Stimulated activated CD4-positive, alpha-beta T cell treated with anti-CD3 and anti-CD28 coated beads, Interleukin-4, amount 100 ng/mL, for 4 hours (primary cell): ENCODE measurements around the gene ANKRD63.
A peak's percentile ranks its signal among the peaks of the same experiment; 100 is the strongest.

ENCODE experiments used
- DNase-seq, 2 experiments: peaks; one replicate each; pipeline ENCODE4 v3.0.0-alpha.2; 2020

The ANKRD63 gene, protein sequence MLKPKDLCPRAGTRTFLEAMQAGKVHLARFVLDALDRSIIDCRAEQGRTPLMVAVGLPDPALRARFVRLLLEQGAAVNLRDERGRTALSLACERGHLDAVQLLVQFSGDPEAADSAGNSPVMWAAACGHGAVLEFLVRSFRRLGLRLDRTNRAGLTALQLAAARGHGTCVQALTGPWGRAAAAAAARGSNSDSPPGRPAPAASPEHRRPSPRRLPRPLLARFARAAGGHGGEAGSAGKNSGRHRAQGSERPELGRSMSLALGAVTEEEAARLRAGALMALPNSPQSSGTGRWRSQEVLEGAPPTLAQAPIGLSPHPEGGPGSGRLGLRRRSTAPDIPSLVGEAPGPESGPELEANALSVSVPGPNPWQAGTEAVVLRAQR

DNA sequence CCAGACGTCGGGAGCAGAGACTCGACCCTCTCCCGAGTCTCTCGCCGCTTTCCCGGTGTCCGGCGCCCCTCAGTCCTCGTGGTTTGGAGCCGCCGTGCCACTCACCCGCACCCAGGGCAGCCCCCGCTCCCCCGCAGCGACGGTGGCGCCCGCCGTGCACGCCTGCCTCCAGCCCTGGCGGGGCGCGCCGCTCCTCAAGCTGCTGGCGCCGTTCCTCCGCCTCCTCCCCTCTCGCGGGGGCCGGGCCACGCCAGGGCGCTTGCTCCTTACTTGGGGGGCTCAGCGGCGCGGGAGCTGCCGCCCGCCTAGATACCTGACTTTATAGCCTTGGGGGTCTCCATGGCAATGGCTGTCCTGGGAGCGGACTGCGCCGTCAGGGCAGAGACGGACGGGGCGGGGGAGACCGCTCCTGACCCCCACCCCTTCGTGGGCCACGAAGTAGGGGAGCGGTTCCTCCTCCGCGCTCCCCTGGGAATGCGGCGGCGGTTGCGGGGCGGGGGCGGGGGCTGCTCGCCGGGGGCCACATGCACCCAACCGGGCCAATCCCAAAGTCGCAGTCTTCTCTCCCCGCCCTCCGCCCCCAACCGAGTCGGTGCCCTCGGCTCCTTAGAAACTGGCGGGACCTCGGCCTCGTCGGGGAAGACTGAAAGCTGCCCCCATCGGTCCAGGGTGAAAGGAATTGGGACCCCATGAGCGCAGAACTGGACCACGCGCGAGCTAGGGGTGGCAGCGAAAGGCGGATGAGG is at the start of gene ANKRD63:
TSS of gene ANKRD63 (minus strand) at position 196 of the 746 bp plus-strand sequence. CDS start 478 bp downstream, outside the sequence.
- DNase-seq, result peak; percentile 32 to 43

DNA sequence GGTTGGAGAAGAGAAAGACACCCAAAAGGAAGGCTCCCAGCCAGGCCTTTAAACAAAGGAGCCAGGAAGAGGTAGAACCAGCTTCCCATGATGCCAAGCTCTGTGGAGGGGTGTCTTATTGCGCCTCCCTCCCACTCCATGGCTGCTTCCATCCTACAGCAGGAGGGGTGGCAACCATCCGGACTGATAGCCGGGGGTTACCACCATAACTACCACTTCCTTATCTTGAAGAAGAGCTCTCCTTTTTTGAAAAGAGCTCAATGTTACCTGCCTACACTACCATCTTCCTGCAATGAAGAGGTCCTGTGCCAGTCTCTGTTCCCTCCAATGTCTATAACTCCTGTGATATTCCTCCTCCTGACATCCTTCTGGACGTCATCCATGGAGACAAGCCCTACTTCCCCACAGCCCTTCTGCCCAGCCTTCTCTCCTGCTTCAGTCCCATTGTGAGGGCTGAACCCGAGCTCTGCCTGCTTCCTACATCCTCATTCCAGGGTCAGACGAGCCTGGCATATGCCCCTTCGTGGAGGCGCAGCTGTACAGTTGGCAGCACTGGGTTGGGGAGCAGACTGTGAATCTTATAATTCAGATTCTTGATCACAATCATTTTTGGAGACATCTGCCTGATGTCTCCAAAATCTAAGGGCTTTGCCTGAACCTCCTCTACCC is 49.4 kb upstream of the ANKRD63 start:
- no peak for DNase-seq

DNA sequence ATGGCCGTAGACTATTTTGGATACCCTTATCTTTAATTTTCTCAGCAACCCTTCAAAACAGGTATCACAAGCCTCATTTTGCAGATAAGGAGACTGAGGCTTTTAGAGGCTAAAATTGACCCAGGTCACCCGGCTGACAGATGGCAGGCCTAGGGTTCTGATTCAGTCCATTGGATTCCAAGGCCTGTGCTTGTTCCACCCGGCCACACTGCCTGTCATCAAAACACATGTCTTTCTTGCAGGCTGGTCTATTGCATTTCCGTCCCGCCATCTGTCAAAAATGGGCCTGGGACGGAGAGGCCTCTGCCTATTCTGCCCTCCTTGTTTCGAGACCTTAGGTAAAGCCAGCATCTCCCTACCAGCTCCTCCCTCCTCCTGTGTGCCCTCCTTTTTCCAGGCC is 48.8 kb upstream of the ANKRD63 start:
- no peak for DNase-seq

DNA sequence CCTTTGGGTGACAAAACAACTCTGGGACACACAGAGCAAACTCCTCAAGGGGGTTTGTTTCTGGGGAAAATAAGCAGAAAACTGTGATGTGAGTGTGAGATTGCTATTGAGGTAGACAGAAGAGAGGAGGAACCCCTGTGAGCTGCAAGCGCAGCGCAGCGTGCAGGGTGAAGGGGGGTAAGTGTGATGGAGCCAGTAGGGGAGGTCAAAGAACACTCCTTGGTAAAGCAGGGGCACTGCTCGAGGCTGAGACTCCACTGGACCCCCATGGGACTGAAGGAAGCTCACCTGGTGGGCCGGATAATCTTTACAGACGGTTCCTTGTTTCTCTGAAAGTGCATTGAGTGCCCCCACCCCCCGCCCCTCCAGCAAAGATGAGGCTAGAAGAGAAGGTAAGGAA is 48.2 kb upstream of the ANKRD63 start:
- DNase-seq, result no peak

DNA sequence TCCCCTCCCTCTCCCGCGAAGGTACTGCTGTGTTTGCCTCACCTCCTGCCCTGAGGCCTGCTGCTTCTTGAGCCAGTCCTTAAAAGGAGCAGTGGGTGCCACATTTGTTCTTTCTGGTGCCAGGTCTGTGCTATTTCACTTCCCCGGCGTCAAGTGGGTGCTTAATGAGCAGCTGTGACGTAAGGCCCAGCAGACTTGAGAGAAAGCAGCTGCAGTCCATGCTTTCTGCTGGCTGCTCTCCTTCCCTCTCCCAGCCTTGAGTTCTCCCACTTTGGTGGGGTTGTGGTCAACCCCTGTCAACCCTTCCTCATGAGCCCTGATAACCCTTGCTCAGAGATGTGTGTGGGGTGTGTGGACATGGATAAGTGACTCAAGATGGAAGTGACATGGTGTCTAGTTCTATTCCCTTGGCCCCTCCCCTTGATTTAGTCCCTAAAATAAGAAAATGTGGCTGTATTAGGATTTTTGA is 47.5 kb upstream of the ANKRD63 start:
- DNase-seq, result no peak

DNA sequence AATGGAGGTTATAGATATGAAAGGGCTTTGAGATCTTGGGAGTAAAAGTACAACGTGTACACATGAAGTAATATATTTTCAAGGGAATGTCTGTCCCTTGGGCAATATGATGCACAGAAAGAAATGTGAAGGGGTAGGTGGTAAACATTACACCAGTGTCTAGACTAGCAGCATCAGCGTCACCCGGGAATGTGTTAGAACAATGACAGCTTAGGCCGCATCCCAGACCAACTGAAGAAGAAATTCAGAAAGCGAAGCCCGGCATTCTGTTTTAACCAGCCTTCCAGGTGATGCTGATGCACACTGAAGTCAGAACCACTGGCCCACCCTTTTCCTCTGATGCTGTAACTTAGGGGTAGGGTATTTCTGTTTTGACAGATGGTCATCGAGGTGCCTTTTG is 46.9 kb upstream of the ANKRD63 start:
- DNase-seq, result no peak

DNA sequence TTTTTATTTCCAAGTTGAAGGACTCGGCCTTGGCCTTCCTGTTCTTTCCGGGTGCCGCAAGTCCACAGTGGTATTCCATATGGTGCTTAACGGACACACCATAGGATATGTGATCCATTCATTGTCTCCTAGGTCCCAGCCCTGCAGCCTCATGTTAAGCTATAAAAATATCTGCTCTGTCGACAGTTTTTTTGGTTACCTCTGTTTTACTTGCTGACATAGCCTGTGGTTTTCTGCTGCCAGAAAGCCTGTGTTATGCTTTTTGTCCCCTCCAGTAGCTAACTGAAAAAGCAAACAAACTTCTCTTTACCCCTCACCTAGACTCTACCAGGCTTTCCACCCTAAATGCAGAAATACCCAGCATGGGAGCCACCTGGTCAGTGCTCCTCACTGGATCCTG is 45.9 kb upstream of the ANKRD63 start:
- DNase-seq, result no peak

DNA sequence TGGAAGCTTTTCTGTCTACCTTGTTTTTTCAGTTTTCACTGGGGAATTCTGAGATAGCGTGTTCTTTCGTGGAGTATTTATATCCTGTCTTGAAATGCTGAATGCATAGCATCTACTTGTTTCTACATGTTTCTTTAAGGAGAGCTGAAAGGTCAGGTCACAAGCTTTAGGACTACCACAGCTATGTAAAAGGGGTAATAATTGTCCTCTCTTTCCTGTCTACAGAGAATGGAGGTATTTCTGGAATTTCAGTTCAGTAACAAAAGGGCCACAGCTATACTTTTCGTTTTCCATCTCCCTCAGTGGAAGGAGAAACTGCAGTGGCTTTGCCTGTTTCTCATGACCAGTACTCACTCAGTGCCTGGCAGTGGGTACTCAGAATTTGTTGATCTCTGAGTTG is 45.3 kb upstream of the ANKRD63 start:
- DNase-seq, result no peak

DNA sequence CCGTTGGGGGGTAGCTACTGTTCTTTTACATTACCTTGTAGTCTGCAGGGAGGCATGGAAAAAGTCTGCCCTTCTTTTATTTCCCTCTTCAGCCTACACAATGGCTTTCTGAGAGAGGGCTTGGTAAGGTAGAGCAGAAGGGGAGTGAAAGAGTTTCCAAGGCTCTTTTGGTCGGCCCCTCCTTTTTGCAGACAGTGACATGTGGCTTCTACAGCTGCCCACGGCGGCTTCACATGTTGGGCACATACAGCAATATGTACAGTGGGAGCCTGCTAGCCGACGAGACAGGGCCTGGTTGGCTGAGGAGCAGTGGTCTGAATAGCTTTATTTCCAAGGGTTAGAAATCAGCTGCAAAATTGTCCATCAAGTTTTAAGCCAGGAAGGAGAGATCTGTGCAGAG is 44.6 kb upstream of the ANKRD63 start:
- DNase-seq, result no peak

DNA sequence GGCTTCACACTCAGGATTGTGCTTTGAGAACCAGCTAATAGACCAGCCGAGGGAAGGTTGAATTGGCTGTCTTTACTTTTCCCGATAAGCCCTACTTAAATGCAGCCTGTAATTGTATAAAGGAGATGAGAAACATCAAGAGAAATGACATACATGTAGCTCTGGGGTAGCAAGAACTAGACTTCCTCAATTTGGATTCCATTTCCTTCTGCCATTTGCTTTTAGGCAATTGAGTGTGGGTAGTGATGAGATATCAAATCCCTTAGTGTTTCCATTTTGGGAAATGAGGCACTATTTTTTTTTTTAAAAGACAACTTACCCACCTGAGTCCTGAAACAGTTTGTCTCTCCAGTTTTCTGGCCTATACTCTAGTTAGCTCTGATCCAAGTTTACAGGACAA is 42.8 kb upstream of the ANKRD63 start:
- DNase-seq, result no peak

DNA sequence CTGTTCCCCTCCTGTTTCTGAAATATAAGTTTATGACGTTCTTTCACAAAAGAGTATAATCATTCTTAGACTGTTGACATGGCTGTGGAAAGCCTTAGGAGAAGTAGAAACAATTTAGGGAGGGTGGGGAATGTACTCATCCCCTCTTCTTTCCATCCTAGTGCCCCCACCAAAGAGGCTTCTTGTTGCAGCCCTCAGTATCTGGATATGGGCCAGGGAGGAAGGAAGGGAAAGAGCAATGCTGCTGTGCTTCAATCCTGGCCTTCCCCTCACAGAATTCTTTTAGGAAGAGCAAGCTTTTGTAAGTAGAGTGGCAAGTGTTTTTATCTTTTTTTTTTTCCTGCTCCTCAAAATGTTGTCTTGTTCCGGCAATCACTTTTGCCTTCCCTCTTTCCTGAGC is 42.3 kb upstream of the ANKRD63 start:
- no peak for DNase-seq

DNA sequence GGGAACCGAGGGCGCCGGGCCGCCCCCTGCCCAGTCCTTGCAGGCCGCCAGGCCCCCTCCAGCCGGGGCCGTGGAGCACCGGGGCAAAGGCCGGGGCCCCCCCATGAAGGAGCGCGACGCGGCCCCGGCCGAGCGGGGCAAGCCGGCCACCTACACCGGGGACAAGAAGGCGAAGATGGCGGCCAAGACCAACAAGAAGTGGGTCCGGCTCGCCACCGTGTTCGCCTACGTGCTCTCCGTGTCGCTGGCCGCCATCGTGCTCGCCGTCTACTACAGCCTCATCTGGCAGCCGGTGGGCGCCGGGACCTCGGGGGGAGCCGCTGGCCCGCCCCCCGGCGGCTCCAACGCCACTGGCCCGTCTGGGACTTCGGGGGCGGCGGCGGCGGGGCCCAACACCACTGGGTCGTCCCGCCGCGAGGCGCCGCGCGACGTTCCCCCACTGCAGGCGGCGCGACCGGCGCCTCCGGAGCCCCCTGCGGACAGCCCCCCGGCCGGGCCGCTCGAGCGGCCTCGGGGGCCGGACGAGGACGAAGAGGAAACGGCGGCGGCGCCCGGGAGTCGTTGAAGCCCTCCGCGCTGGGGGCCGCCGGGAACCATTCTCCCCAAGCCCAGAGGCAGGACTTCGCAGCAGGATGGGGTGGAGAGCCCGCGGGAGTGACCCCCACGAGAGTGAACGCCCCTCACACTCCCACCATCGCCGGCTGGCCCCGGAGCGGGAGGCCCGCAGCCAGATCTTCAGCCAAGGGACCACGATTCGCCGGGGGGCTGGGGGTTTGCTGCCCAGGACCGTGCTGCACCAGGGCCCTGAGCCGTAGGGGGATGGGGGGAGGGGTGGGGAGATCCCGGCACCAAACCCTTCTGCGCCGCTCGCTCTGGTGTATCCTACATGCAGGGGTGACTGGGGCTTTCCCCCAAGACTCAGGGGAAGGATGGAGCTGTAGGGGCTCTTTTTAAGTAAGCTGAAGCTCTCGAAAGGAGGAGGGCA is 41.4 kb upstream of the ANKRD63 start:
- peak in 1 of 2 experiments; percentile 21 for DNase-seq

DNA sequence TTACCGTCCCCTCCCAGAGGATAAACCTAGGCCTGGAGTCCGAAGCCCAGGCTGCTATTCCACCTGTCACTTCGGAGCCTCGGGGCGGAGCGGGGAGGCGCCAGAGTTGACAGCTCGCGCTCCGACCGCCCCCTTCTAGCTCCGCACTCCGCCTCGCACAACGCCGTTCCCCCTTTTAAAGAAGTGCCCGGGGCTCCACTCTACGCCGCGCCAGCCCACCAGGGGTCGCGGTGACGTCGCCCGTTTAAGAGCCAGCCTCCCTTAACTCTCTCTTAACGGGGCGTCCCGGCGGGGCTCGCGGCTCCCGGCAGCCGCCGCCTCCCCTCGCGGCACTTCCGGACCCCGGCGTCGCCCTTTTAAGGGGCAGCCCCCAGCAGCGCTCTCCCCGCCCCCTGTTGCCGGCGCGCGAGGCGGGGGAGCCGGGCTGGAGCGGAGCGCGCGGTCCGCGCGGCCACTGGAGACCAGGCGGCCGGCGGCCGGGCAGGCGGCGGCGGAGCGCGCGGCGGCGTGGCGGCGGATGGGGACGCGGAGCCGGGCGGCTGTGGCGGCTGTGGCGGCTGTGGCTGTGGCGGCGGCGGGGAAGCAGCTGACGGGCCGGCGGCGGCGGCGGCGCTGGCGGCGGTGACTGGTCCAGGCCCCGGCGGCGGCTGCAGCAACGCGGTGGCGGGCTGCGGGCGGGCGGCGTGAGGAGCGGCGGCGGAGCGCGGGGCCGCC is 40.5 kb upstream of the ANKRD63 start, which contains the start of gene INAFM2:
TSS of gene INAFM2 (plus strand) at position 454 of the 714 bp plus-strand sequence. CDS start 364 bp downstream, outside the sequence.
- DNase-seq, result peak; percentile 87 to 91

DNA sequence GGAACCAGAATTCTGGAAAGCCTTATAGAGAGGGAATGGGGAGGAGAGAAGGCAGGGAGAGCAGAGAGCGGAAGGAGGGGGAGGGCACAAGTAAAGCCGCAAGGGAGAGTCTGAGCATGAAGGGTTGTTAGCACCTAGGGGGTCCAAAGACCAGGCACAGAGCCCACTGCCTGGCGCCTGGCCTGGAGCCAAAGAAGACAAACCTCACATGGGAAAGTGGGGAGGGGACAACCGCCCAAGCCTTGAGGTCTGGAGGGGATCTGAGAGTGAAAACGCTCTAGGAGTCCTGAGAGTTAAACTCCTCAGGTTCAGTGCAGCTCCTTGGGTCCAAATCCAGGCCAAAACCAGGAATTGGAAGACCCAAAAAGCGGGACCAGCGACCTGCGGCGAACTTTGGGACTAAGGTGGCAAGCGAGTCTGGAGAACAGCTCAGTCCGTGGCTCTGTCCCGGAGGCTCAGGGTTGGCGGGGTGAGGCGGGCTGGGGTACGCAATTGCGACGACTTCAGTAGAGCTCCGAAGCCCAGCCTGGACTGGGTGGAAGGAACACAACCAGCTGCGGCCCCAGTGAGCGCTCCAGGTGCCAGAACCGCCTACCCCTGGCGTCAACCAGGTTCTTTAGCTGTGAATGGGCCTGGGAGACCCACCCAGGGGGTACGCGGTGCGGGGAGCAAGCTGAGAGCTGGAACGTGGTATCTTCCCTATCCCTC is 39.8 kb upstream of the ANKRD63 start:
- no peak for DNase-seq

DNA sequence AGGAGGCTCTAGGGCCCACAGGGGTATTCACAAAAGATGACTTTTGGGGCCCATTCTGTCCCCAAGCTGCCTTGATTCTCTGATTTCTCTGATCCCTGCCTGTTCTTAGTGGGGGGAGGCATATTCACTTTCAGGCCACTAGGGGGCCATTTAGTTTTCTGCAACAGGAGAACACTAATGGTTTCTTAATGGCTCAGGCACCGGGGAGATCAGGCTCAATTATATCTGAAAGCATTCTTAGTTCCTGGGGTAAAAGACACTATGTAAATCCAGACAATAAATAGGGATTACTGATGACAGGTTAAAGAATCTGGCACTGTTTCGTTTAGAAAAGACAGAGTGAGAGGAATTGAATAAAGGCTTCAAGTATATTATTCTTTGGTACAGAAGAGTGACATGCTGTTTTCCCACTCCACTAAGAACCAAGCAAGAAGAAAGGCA is 38.1 kb upstream of the ANKRD63 start:
- DNase-seq, result peak in 1 of 2 experiments; percentile 46

DNA sequence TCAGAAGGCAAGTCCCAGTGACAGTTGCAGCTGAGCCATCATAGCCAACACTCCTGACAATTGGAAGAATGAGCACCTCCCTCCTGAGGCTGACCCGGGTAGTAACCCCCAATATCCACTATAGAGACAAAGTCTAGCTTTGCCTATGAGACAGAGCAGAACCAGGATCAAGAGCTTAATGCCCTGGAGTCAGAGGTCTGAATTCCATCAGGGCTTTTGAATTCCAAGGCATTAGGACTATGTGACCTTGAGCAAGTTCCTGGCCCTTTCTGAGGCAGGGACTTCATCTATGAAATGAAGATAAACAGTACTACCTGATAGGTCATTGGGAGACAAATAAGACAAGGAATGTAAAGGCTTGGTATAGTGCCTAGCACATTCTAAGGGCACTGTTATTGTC is 37.5 kb upstream of the ANKRD63 start:
- no peak for DNase-seq

DNA sequence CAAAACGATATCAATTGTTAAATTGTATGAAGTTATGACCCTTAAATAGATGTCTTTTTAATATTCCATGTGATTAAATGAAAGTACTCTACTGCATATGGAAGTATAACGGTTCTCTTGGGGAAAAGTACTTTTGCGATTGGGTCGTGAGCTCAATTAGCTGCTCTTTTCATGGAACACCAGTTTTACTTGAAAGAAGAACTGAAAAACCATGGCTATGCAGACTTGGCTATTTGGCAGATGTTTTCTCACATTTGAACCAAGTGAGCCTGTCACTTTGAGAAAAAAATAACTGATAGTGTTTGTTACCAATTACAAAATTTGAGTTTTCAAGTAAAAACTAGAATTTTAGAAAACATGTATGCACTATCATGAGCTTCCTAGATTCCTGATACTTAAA is 34.7 kb upstream of the ANKRD63 start:
- DNase-seq, result no peak

DNA sequence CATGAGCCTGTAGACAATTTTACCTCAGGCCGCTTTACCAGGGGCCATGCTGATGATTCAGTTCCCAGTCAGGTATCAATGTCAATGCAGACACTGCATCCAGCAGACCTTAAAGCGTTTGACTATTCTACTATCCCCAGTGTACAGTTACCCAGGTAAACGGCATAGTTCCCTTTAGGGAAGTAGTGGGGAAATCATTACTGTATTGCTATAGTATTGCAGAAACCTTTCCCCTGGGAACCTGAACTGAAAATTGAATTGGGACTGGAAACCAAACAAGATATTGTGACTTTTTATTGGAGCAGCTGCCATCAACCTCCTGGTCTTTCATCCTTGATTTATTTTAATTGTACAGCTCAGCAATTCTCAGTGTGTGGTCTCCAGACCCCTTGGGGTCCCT is 34.1 kb upstream of the ANKRD63 start:
- DNase-seq, result no peak

DNA sequence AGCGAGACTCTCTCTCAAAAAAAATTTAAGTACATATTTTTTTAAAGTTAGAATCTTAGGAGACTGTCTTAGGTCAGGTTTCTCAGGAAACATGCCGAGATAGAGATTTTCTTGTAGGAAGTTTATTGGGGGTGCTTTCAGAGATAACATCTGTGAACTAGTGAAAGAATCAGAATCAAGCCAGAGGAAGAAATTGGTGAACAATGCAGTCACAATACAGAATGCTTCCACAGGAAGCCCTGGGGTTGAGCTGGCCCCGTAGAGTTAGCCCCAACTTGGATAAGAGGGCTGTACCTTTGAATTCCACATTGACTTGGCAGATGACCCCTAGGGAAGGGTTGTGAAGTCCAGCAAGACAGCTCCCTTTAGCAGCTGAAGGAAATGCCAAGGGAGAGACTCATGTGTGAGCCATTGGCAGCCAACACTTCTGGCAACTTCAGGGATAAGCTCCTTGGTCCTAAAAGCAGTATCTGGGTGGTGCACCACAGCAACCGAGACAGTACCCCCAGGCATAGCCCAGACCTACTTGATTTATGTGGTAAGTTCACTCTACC is 31.9 kb upstream of the ANKRD63 start:
- no peak for DNase-seq
